CD4-positive, alpha-beta memory T cell (primary cell): ENCODE measurements around the gene SCIMP. TPM values are rescaled to one million over a fixed set of nuclear protein-coding genes. Genes with fewer than 3 reads are reported as not detected.
A peak's percentile ranks its signal among the peaks of the same experiment; 100 is the strongest.

Experiments used
- CTCF ChIA-PET: fragments of 350-600 bp; sonication (Branson Sonifier 250); formaldehyde crosslinking; loops from one replicate; lab custom pipeline; 2021; ENCODE audit warnings: inconsistent platforms; ENCODE audit not compliant: partially characterized antibody; lab: Charles Lee
- POLR2A ChIA-PET: fragments of 350-600 bp; sonication (Branson Sonifier 250); formaldehyde crosslinking; loops from one replicate; lab custom pipeline; 2021; ENCODE audit not compliant: partially characterized antibody; lab: Charles Lee
- DNase-seq, 5 donors: peaks; one replicate each; pipeline versions ENCODE4 v3.0.0 to v3.0.0-alpha.2; 2020 to 2022; ENCODE audit warnings: mixed read lengths in 1 of 5
- H3K27ac ChIP-seq: one replicate; pipeline ENCODE4 v1.7.0; 2013; ENCODE audit warnings: low read depth, low read length
- H3K27me3 ChIP-seq: 2 replicates; pipeline ENCODE4 v1.7.0; 2013; ENCODE audit warnings: mild to moderate bottlenecking, low read length, moderate library complexity; ENCODE audit not compliant: insufficient read depth
- H3K36me3 ChIP-seq: 2 replicates; pipeline ENCODE4 v1.7.0; 2013; ENCODE audit warnings: mild to moderate bottlenecking, low read length, moderate library complexity; ENCODE audit not compliant: insufficient read depth
- H3K4me1 ChIP-seq: 2 replicates; pipeline ENCODE4 v1.7.0; 2013; ENCODE audit warnings: mild to moderate bottlenecking, low read length, moderate library complexity; ENCODE audit not compliant: insufficient read depth
- H3K4me3 ChIP-seq, 2 donors: one replicate each; pipeline ENCODE4 v1.7.0; 2013; ENCODE audit warnings: low read length in 2 of 2, mild to moderate bottlenecking in 1 of 2
- H3K9me3 ChIP-seq, 2 donors: one replicate each; pipeline ENCODE4 v1.7.0; 2013; ENCODE audit warnings: low read length in 2 of 2, control low read depth in 1 of 2; ENCODE audit not compliant: control insufficient read depth in 1 of 2
- H3K27ac Mint-ChIP-seq, 7 donors: one replicate each; pipeline ENCODE4 v1.8.0; 2020 to 2021; ENCODE audit warnings: mixed read lengths in 7 of 7, mild to moderate bottlenecking in 6 of 7, inconsistent platforms in 3 of 7, moderate library complexity in 3 of 7
- H3K27me3 Mint-ChIP-seq, 2 donors: one replicate each; pipeline ENCODE4 v1.8.0; 2020 to 2021; ENCODE audit warnings: mixed read lengths in 2 of 2
- H3K36me3 Mint-ChIP-seq, 2 donors: one replicate each; pipeline ENCODE4 v1.8.0; 2020 to 2021; ENCODE audit warnings: mixed read lengths in 2 of 2, inconsistent platforms in 1 of 2, mild to moderate bottlenecking in 1 of 2
- H3K4me1 Mint-ChIP-seq, 4 donors: one replicate each; pipeline ENCODE4 v1.8.0; 2020 to 2021; ENCODE audit warnings: mixed read lengths in 4 of 4, mild to moderate bottlenecking in 1 of 4
- H3K4me3 Mint-ChIP-seq, 8 donors: one replicate each; pipeline ENCODE4 v1.8.0; 2020 to 2021; ENCODE audit warnings: mixed read lengths in 8 of 8, mild to moderate bottlenecking in 7 of 8, moderate library complexity in 6 of 8, inconsistent platforms in 3 of 8
- H3K9me3 Mint-ChIP-seq, 8 donors: one replicate each; pipeline ENCODE4 v1.8.0; 2020 to 2021; ENCODE audit warnings: mixed read lengths in 8 of 8, mild to moderate bottlenecking in 5 of 8, inconsistent platforms in 3 of 8, moderate library complexity in 1 of 8
- intact Hi-C: fragments of 100-400 bp; cut with micrococcal nuclease; formaldehyde crosslinking; loops from one replicate; pipeline ENCODE4 v1.15.1; 2023
- polyA plus RNA-seq, 2 donors: library from polyadenylated mRNA; unstranded; fragments of 300-500 nt; fragmentation: Illumina TruSeq; gene quantifications; one replicate each; pipeline ENCODE4 v1.2.3, GENCODE V29; 2021
- total RNA-seq, 2 experiments: library from RNA; stranded (reverse); gene quantifications; one replicate each; pipeline ENCODE4 v1.2.3, GENCODE V29; 2021

Gene SCIMP
- under 1 TPM; 0.19 to 0.32 TPM for total RNA-seq
- 1 to 10 TPM in 1 of 2 donors, under 1 TPM in 1; 0.08 to 1.5 TPM for polyA plus RNA-seq

DNA sequence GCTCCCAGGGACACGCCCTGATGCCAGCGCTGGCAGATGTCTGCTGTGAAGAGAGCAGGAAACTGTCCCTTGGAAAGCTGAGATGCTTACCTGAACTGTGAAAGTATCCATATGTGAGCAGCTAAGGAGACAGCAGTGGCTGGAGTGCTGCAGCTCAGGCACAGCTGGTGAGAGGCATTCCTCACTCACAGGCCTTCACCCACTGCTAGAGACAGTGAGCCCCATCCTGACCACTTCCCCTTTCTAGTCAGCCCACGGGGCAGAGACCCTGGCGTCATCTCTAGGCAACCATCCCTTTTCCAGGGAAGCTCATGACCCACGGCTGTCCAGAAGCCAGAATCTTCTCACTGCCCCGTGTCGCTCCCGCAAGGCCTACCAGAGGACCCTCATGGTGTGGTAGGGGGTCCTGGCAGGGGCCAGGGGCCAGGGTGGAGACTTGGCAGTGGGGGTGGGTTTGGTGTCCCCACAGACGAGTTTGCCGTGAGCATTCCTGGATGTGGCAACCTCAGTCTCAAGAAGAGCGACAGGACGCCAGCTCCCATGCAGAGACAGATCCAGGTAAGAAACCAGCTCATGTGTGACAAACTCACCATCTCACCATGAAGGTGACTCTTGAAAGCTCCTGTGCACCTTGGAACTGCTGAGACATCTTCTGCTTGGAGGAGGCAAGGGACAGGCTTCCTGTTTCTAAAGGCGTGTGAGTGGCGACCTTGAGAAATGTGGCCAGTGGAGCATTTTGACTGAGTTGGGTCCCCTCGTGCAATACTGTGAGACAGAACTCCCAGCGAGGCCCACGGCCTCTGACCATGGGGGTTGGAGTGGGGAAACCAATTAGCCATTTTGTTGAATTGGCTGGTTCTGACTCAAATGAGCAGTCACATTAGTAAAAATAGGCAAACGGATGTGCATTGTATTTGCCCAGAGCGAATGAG lies at the start of gene SCIMP:
SCIMP (minus strand) TSS at position 216 of the 932 bp plus-strand sequence; CDS start at position 111, 105 bp downstream.
- H3K4me3 ChIP-seq, result no peak within 1 kb of the TSS
- ChIA-PET POLR2A (interaction anchor here (0.6 kb wide), 1 partner anchor 43 kb away, joined by 3 read pairs; no protein-coding TSS in a partner anchor), CTCF (no interaction called here)
- no peaks in the 10 kb centered on the region for H3K36me3 ChIP-seq
- DNase-seq, result no peak
- H3K4me1 Mint-ChIP-seq, result peaks cover 3 to 23% (median 14%) of the 10 kb centered on the region in 4 donors
- intact Hi-C loops, result no loop called here
- peak within 1 kb of the TSS in 1 of 8 donors; percentile 46 for H3K4me3 Mint-ChIP-seq
- H3K27me3 Mint-ChIP-seq, result no peaks in the 10 kb centered on the region
- peak within 1 kb of the TSS in 2 of 7 donors; percentile 18 to 46 for H3K27ac Mint-ChIP-seq
- peaks cover 7% of the 10 kb centered on the region for H3K4me1 ChIP-seq
- H3K27me3 ChIP-seq, result no peaks in the 10 kb centered on the region
- no peak within 1 kb of the TSS for H3K27ac ChIP-seq
- peaks cover 0 to 2% (median 0%) of the 10 kb centered on the region in 8 donors for H3K9me3 Mint-ChIP-seq
- H3K36me3 Mint-ChIP-seq, result peaks cover 0 to 4% of the 10 kb centered on the region in 2 donors
- H3K9me3 ChIP-seq, result no peaks in the 10 kb centered on the region

DNA sequence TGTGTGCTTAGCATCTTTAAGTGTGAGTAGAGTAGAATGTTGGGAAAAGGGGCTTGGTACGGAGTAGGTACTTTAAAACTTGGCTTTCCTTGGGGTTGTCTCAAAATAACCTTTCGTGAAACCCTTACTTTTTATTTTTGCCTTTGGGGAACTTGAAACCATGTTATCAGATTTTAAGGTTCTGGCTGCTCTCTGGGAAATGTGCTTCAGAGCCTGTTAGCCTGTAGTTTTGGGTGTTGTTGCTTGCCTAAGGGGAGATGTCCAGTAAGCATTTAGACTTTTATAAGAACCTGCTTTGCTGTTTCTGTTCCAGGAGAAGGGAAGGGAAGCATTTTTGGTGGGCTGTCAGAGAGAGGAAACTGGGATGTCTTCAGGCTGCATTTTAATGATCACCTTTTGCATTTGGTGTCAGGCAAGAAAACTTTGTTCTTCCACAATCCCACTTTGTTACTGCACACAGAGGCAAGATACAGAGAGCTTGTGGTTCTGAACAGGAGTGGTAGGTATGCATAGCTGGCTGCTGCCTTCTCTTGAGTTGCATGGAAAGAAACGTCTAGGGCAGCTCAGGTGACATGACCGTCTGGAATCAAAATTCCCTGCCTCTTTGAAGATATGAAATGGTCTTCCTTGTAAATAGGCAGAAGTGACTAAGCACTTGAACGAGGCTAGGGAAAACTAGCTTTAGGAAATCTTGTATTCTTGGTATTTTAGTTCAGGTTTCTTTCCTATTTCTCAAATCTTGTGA lies 49.1 kb upstream of the SCIMP start:
- no peak for DNase-seq
- Mint-ChIP-seq H3K27ac (peak overlapping the region; percentile 14 to 95 (median 30)), H3K27me3 (no peaks in the 10 kb centered on the region), H3K36me3 (peaks cover 0 to 12% of the 10 kb centered on the region in 2 donors), H3K4me1 (peaks cover 28 to 60% (median 41%) of the 10 kb centered on the region in 4 donors), H3K9me3 (no peaks in the 10 kb centered on the region), H3K4me3 (peak overlapping the region; percentile 88 to 95 (median 92))
- Histone ChIP-seq H3K9me3 (no peaks in the 10 kb centered on the region), H3K36me3 (no peaks in the 10 kb centered on the region), H3K4me3 (peak overlapping the region; percentile 28 to 54), H3K27ac (no peak overlapping the region), H3K4me1 (peaks cover 55% of the 10 kb centered on the region), H3K27me3 (no peaks in the 10 kb centered on the region)
- CTCF ChIA-PET, result interaction anchor here (1.4 kb wide), 1 partner anchor 33 kb away, joined by 5 read pairs; no protein-coding TSS in a partner anchor
- POLR2A ChIA-PET, result interaction anchor here (1.1 to 1.6 kb wide), 4 partner anchors 9 to 136 kb away, joined by 3 to 5 read pairs (median 4); partner anchors contain the start of genes NUP88 and RPAIN
- intact Hi-C loops, result no loop called here

DNA sequence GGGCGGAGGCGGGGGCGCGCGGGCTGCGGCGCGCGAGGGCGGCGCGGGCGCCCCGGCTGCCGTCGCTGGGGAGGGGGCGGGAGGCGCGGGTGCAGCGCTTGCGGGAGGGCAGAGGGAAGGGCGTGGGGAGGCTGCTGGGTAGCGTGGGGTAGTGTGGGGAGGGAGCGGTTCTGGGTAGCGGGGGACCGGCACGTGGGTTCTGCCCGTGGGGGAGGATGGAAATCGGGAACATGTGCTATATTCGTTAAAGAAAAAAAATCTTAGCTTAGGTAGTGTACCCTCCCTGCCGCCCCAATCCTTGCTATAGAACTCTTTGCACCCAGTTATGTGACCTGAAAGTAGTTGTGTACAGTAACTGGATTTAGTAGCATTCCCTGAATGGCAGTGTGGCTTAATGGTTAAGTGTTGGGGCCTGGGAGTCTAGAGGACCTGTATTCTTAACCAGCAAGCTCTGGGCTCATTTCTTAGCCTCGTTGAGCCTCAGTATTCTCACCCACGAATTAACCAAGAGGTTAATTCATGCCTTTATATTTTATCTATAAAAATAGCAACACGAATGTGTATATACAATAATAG lies 48.1 kb upstream of the SCIMP start:
- CTCF ChIA-PET, result interaction anchor here (0.5 to 1.4 kb wide), 3 partner anchors 15 to 1051 kb away, joined by 3 to 5 read pairs (median 3); no protein-coding TSS in a partner anchor
- intact Hi-C loops, result loop anchor here (1.0 kb wide), 1 partner anchor 137 kb away; the partner anchor contains the start of gene NUP88
- no peak overlapping the region for H3K27ac ChIP-seq

DNA sequence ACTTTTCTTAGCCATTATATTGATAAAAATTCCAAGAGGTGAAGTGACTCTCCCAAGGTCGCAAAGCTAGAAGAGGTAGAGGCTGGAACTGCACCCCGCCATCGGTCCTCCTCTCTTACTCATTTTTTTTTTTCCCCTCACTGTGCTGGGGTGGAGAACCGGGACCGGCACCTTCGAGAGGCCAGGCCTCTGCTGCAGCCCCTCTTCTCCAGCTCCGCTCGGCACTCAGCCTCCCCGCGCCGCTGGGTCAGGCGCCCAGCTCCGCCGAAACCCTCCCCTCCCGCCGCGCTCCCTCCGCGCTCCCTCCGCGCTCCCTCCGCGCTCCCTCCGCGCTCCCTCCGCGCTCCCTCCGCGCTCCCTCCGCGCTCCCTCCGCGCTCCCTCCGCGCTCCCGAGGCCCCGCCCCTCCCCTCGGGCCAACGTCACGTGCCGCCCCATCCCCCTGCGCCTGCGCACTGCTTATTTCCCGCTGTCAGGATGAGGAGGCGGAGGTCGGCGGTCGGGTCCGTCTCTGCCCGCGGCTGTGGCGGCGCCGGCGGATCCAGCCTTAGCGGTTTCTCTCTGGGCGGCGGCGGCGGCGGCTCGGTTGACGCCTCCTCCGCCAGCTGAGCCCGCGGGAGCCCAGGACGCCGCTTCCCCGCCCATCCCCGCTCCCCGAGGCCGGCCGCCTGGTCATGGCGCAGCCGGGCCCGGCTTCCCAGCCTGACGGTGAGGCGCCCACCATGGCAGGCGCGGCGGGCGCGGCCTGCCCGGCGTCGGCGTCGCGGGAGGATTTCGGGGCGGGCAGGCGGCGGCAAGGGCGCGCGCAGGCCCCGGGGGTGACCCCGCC lies 47.4 kb upstream of the SCIMP start, which contains the start of gene RABEP1:
RABEP1 (plus strand) TSS at position 471 of the 828 bp plus-strand sequence; CDS start at position 674, 203 bp downstream.
- peaks cover 0 to 9% of the 10 kb centered on the region in 2 donors for H3K36me3 Mint-ChIP-seq
- peak within 1 kb of the TSS; percentile 60 for H3K27ac ChIP-seq
- DNase-seq, result peak; percentile 90 to 93 (median 92)
- H3K9me3 Mint-ChIP-seq, result no peaks in the 10 kb centered on the region
- peaks cover 23 to 51% (median 33%) of the 10 kb centered on the region in 4 donors for H3K4me1 Mint-ChIP-seq
- H3K9me3 ChIP-seq, result no peaks in the 10 kb centered on the region
- ChIA-PET POLR2A (interaction anchor here (0.6 to 2.4 kb wide), 11 partner anchors 8 to 449 kb away, joined by 3 to 9 read pairs (median 4); partner anchors contain the start of genes NUP88 and RPAIN), CTCF (interaction anchor here (0.5 to 0.9 kb wide), 3 partner anchors 16 to 1052 kb away, joined by 3 read pairs; no protein-coding TSS in a partner anchor)
- peak within 1 kb of the TSS; percentile 88 to 95 (median 92) for H3K4me3 Mint-ChIP-seq
- H3K4me1 ChIP-seq, result peaks cover 43% of the 10 kb centered on the region
- H3K4me3 ChIP-seq, result peak within 1 kb of the TSS; percentile 28 to 54
- H3K36me3 ChIP-seq, result no peaks in the 10 kb centered on the region
- intact Hi-C loops, result loop anchor here (1.0 kb wide), 1 partner anchor 137 kb away; the partner anchor contains the start of gene NUP88
- H3K27me3 Mint-ChIP-seq, result no peaks in the 10 kb centered on the region
- no peaks in the 10 kb centered on the region for H3K27me3 ChIP-seq
- peak within 1 kb of the TSS; percentile 90 to 95 (median 93) for H3K27ac Mint-ChIP-seq

More for the DNA sequence above, 48.1 kb upstream of the SCIMP start:
- H3K4me3 ChIP-seq, result peak overlapping the region; percentile 28 to 54
- peak in 2 of 5 donors; percentile 1 to 70 for DNase-seq
- Mint-ChIP-seq H3K27ac (peak overlapping the region; percentile 90 to 95 (median 93)), H3K4me1 (peaks cover 23 to 54% (median 35%) of the 10 kb centered on the region in 4 donors), H3K36me3 (peaks cover 0 to 9% of the 10 kb centered on the region in 2 donors), H3K4me3 (peak overlapping the region; percentile 88 to 95 (median 92)), H3K9me3 (no peaks in the 10 kb centered on the region), H3K27me3 (no peaks in the 10 kb centered on the region)
- H3K4me1 ChIP-seq, result peaks cover 46% of the 10 kb centered on the region
- no peaks in the 10 kb centered on the region for H3K36me3 ChIP-seq
- H3K27me3 ChIP-seq, result no peaks in the 10 kb centered on the region
- no peaks in the 10 kb centered on the region for H3K9me3 ChIP-seq
- POLR2A ChIA-PET, result interaction anchor here (1.3 to 2.4 kb wide), 7 partner anchors 9 to 137 kb away, joined by 3 to 9 read pairs (median 5); partner anchors contain the start of genes NUP88 and RPAIN

DNA sequence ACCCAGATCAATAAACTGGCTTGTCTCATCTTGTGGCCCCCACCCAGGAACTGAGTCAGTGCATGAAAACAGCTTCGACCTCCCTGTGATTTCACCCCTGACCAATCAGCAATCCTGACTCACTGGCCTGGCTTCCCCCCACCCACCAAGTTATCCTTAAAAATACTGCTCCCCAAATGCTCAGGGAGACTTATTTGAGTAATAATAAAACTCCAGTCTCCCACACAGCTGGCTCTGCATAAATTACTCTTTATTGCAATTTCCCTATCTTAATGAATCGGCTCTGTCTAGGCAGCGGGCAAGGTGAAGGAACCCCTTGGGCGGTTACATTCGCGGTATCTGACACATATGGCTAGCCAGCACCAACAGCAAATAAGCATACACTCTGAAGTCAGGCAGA lies 37.7 kb upstream of the SCIMP start:
- Mint-ChIP-seq H3K36me3 (no peaks in the 10 kb centered on the region), H3K4me1 (peaks cover 0 to 3% (median 0%) of the 10 kb centered on the region in 4 donors), H3K9me3 (no peaks in the 10 kb centered on the region), H3K27ac (peak overlapping the region in 1 of 7 donors; percentile 27), H3K27me3 (peaks cover 2 to 4% of the 10 kb centered on the region in 2 donors), H3K4me3 (no peak overlapping the region)
- Histone ChIP-seq H3K4me1 (no peaks in the 10 kb centered on the region), H3K4me3 (no peak overlapping the region), H3K9me3 (no peaks in the 10 kb centered on the region), H3K36me3 (no peaks in the 10 kb centered on the region), H3K27me3 (no peaks in the 10 kb centered on the region), H3K27ac (no peak overlapping the region)
- no peak for DNase-seq
- intact Hi-C loops, result no loop called here
- CTCF ChIA-PET, result no interaction called here
- POLR2A ChIA-PET, result no interaction called here
